NCI-H69 (cell line): ENCODE data around the gene C14orf93.

ENCODE experiments used
- DNase-seq: peaks from one replicate; lab custom pipeline; 2025; lab: John Stamatoyannopoulos, UW

The C14orf93 gene

DNA sequence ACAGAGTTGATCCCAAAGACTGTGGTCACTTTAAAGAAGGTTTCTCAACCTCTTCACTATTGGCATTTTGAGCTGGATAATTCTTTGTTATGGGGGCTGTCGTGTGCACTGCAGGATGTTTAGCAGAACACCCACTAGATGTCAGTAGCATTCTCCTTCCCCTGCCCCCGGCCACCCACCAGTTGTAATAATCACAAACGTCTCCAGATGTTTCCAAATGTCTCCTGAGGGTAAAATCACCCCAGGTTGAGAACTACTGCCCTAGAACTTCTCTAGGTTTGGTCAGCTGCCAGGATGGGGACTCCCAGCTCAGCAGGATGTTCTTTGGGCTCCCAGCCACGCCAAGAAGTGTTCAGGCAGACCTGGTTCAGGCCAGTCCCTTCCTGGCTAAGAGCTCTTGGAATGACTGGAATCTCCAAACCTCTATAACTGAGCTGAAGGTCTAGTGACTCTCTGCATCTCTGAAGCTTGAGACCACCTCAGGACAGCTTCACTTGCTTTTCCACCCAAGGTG, 15.1 kb downstream of the C14orf93 start:
- peak; percentile 83 for DNase-seq

DNA sequence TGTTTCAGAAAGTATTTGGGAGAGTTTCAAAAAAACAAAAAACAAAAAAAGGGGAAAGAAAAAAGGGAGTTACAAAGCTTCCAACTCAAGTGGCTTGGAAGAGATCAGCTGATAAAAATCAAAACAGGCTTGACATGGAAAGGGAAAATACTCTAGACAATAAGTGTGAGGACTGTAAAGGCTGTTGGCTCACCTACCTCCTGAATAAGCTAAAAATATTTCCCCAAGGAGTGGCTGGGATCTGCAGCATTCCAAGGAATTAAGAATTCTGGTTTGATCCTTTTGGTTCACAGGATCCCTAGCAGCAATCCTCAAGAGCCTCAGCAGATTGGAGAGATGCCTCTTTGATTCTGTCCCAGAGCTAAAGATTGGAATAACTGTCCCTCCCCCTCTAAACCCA, 16.4 kb downstream of the C14orf93 start:
- no peak for DNase-seq

DNA sequence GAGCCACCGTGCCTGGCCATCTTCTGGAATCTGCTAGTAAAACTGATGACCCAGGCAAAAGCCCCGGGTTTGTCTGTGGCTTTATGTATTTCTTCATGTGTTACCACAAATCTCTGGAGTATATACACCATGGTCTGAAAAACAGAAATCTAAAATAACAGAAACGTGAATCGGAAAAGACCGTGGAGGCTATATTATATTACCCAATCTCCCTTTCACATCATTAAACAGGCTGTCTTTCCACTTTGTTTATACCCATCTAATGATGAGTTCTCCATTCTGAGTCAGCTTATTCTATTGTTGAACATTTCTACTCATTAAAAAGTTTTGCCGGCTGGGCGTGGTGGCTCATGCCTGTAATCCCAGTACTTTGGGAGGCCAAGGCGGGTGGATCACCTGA, 18.1 kb downstream of the C14orf93 start:
- DNase-seq: no peak

DNA sequence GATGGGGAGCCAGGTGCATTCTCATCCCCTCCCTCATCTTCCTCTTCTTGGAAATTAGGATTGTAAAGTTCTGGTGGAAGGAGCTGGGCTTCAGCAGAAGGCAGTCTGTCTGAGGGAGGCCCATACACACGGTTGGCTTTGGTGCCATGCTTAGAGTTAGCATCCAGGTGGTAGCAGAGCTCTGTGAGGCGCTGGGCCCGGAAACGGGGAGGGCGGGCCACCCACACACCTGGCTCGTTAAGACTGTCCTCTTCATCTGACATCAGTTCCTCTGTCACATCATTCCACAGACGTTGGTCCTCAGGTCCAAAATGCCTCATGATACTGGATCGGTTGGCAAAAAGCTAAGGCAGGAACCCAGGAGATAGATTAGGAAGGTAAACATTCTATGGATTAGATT, 22.7 kb downstream of the C14orf93 start:
- no peak for DNase-seq

DNA sequence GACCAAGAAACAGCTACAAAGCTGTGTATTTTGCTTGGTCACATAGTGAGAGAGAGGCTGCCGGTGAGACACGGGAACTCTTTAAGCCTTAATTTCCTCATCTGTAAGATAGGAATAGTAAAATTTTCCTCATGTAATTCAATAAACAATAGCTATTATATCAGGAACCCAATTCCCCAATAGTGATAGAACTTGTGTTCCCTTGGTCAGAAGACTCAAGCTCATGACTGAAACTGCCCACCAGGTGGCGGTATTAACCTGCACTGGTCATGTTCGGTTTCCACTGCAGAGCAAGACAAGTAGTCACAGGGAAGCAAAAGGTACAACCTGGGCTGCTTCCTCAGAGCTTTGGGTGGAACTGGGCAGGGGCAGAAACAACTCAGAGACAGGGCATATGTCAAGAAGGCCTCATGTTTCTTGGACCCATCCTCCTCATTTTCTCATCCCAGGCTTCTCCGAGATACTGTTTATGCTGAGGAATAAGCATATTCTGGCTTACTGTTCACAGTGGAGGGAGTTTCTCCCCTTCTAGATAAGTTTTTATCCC, 23.4 kb downstream of the C14orf93 start:
- DNase-seq: peak; percentile 88

DNA sequence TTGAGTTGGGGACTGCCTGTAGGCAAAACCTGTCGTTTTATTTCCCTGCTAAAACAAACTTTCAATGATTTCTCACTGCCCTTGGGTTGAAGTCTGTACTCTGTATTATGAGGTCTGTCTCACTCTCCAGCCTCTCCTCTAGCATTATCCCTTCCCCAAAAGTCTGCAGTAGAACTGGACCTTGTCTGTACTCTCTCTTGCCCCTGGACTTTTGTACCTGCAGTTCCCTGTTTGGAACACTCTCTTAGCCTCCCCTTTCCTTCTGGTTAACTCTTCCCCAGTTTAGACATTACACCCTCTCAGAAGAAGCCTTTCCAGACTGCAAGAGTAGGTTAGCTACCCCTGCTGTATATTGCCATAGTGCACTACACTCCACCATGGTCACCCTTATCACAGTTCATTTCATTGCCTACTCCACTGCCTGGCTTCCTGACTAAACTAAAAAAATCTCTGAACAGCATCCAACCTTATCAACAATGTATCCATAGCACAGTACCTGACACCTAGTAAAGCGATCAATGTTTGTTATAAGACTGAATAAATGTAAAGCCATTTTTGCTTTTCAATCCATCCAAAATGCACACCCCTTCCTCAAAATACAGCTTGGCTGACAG, 23.9 kb downstream of the C14orf93 start:
- no peak for DNase-seq

DNA sequence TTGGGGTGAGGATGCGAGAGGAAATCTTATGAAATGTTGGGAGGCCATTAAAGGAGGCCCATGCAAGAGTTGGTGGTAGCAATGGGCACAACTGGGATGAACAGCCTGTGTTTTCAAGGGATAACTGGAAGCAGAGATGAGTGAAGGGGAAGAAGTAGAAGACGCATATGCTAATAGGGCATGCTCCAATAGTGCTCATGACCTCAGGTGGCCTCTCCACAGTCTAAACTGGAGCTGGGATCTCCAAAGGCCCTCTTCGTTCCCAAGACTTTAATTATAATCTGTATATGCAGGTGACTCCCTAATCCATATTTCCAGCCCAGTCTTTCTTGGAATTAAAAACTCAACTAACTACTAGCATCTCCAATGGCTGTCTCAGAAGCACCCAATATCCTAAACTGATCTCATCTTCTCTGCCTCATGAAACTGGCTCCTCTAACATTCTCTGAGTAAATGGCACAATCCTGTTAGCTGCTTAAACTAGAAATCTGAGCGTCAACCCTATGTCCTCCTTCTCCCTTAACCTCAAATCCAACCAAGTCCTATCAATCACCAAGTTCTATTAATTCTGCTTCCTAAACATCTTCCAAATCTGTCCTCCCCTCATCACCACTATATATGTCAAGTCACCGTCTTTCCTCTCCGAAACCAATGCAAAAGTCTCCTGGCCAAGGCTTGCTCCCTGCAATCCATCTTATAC, 24.8 kb downstream of the C14orf93 start:
- no peak for DNase-seq

DNA sequence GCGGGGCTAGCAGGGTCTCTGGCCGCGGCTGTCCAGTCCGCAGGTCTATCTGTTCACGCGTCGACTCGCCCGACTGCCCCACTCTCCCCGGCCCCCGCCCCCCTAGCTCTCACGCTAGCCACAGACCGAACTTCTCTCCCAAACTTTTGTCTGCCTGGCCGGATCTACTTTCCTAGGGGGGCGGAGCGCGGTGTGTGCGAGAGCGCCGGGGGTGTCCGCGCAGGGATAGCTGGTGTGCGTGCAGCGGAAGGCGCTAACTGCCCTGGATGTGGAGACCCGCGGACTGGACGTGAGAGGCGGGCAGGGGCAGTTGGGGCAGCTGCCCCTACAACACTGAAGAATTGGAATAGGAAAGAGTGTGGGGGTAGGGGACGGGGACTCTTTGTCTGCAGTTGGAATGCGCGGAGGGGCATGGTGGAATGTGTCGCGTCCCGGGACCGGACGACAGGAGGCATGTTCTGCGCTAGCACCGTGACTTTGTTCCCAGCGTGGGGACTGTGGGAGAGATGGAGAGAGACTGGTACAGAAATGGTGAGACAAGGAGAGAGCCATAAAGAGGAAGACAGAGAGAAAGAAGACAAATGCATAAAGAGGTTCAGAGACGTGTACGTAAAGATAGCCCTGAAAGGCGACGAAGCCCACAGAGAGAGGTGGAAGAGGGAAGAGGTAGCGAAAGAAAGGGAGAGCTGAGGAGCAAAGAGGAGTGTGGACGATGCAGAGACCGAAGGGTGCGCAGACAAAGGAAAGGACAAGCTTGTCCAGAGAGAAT, 27.3 kb downstream of the C14orf93 start, which contains the start of gene AJUBA:
TSS of gene AJUBA (minus strand) at position 75 of the 769 bp plus-strand sequence. CDS start 285 bp downstream, outside the sequence.
- peak; percentile 82 for DNase-seq

DNA sequence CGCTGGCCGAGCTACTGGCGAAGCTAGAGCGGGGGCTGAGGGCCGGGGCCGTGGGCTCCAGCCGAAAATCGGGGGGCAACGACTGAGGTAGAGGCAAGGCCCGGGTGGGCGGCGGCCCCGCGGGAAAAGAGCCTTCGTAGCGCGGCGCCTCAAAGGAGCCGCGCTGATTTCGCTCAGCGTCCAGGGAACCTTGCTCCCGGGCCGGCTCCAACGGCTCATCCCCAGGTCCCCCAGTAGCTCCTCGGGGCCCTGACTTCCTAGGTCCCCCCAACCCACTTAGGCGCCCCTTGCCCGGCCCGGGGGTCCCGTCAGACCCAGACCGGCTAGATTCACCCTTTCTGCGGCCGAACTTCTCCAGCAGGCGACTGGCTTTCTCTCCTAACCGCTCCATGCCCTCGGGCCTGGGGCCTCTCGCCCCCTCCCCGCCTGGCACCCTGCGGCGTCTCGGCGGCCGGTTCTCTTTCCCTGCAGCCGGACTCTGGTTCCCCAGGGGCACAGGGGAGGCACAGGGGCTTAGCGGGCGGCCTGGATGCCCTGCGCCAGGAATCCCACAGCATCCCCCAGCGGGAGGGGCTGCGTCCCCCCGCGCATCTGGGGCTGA, 28.0 kb downstream of the C14orf93 start:
- DNase-seq: peak; percentile 53

DNA sequence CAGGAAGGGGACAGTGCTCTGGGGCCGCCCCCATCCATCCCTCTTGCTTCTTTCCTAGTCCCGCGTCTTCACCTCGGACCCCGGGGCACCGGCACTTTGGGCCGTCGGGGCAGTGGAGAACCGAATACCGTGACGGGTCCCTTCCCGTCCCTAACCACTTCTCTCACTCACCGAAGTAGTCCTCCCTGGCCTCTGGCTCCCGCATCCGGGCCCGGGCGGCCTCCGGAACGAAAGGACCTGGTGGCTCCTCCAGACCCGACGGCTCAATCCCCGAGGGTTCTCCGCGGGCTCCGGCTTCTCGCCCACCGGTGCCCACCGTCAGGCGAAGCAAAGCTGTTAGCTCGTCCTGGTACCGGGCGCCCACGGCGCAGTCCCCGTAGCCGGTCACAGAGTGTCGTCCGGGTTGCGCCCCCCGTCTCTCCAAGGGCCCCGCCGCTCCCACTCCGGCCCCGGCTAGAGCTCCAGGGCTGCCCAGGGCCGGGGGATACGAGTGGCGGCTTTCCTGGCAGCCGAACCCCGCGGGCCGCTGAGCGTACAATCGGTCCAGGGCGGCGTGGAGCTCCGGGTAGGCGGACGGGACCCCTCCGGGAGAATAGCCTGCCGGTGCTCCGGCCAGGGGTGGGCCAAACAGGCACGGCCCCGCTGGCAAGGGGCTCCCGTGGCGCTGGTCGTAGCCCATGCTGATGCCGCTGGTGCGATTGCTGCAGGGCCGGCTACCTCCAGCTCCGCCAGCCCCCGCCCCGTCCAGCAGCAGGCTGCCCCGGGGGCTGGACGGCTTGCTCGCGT, 28.7 kb downstream of the C14orf93 start:
- peak; percentile 50 for DNase-seq

DNA sequence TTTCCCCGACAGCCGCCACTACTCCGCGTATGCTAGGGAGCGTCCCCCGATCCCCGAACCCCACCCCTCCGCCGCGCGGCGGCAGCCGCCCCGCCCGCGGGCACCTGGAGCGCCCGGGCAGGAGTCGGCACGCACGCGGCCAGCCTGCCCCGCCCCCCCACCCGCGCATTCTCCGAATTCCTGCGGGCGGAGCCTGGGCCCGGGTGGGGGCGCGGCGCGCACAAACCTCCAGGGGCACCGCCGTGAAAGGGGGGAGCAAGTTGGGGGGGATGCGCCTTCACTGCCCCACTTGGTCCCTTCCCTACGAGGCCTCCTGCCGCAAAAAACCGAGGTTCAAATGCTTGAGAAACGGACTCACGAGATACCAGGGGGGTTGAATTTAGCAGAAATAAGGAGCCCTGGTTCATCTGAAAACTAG, 29.3 kb downstream of the C14orf93 start:
- peak; percentile 52 for DNase-seq

DNA sequence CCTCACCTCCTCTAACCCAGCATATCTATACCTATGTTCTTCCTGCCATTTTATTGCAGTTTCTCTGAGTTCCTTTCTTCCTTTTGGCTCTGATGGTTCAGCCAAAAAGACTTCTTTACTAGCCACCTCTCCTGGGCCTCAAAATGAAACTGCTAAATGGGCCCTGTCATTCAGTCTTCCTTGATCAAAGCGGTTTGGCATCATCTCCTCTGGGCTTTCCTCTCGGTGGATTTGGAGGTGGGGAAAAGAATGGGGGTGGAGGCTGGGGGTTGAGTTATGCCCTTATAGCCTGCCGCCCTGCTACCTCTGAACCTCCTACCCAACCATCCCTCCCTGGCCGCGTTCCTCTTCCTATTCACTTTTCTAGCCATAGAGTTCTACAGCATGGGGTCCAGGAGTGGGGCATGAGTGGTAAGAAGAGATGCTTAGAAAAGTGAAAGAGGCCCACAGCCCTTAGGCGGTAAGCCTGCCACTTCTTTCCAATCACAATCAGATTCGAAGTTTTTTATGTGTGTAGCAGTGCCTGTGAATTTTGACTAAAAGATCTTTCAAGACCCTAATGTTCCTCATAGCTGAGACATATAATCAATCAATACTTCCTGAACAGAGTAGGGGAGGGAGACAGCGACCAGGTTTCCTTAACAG, 30.1 kb downstream of the C14orf93 start:
- no peak for DNase-seq

DNA sequence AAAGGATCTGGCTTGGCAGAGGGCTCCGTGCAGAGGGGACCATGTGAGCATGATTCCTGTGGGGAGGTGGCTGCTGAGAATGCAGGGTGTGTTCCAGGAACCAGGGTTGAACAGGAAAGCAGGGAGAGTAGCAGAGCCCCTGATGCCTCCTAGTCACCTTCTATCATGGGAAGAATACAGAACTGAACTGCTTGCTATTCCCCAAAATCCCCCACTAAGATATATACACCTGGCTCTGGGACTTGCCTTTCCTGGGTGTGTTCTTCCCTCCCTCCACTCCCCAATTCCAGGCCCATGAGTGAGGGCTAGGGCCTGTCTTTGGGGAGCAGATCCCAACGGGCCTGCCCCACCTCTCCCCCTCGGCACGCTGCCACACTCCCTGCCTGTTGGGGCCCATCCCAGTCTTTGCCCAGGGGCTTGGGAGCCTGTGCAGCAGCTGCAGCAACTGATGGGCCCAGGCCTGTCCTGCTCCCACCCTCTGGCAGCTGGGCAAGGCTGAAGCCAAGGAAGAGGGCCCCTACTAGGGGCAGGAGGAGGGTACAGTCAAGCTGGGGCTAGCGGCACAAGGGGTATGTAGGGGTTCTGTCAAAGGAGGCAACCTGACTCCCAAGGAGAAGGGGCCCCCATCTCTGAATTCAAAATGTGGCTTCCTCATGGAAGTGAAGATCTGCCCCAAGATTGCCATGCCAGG, 30.8 kb downstream of the C14orf93 start:
- DNase-seq: no peak

DNA sequence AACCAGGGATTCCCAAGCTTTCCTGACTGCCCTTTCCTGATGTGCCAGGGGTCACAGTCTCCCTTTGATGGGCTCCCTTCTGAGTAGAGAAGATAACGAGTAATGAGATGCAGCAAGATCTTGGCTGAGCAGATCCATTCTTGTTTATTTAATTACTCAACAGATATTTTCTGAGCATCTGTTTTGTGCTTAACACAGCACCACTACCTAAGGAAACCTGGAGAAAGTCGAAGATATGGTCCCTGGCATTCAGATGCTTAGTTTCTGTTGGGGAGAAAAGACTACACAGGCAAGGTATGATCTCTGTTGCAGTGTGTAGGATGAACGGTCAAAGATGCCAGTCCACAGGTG, 31.5 kb downstream of the C14orf93 start:
- no peak for DNase-seq

DNA sequence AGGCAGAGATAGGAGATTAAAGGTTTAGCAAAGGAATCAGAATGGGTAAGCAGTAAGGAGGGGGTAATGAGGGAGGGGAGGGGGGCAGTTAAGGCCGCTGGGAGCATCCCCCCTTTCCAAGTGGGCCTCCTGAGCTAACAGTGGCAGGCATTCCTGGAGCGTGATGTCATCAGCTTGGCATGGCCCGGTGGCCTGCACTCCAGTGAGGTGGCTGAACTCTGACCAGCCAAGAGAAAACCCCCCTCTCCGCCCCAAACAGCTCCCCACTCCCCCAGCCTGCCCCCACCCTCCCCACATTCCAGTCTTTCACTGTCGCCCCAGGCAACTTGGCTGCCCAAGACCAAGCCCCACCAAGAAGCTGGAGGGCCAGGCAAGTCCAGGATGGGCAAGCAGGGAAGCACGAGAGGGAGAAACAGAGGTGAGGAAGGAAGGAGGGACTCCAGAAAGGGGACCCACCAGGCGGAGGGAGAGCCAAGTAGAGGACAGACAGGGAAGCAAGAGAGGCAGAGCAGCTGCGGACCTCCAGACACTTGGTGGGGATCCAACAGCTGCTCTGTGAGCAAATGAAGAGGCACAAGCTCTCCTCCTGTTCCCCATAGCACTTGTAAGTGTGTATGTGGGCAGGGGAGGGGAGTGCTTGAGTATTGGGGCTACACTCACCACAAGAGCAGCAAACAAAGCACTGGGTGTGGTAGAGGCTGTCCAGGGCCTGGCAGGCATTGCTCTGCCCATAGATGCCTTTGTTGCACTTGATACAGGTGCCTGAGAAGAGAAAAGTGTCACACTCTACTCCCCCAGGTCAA, 32.1 kb downstream of the C14orf93 start:
- no peak for DNase-seq

DNA sequence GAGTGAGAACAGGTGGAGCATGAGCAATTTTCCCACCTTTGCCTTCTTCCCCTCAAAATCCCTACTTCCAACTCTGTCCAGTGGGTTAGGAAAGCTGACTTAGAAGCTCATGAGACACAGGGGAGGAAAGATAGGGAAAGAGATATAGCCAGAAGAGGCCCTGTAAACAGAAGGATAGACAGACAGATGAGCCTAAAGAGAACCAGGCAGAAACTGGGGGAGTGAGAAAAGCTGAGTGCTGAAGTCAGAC, 32.6 kb downstream of the C14orf93 start:
- DNase-seq: peak; percentile 35

DNA sequence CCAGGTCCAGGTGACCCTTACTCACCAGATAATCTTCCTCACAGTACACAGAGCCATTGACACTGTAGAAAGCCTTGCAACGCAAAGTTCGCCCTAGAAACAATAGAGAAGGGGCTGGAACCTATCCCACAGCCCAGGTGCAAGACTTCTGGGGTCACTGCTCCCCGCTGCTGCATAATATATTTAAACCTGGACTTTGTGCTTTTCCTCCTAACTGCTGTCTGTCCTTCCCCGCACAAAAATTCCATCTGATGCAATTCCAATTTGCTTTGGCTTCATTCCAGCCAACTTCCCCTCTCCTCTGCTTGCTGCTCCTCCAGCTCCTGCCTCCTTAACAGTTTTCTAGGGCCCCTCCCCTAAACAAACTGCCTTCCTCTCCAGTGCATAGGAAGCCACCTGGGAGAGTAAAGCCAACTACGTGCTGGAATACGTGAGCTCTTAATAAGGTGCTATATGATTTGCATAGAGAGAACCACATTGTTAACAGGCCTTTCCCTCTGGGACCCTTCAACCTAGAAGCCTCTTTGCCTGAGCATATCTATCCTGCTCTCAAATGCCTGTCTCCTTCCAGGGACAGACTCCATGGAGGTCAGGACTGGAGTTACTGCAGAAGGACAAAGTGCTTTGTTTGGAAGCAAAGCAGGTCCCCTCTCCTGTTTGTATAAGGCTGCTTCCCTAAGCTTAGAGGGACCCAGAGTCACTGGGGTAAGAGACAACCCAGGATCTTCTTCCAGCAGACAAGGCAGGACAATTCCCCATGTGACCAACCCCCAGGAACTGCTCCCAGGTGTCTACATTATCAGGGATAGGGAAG, 33.1 kb downstream of the C14orf93 start:
- peak; percentile 87 for DNase-seq

DNA sequence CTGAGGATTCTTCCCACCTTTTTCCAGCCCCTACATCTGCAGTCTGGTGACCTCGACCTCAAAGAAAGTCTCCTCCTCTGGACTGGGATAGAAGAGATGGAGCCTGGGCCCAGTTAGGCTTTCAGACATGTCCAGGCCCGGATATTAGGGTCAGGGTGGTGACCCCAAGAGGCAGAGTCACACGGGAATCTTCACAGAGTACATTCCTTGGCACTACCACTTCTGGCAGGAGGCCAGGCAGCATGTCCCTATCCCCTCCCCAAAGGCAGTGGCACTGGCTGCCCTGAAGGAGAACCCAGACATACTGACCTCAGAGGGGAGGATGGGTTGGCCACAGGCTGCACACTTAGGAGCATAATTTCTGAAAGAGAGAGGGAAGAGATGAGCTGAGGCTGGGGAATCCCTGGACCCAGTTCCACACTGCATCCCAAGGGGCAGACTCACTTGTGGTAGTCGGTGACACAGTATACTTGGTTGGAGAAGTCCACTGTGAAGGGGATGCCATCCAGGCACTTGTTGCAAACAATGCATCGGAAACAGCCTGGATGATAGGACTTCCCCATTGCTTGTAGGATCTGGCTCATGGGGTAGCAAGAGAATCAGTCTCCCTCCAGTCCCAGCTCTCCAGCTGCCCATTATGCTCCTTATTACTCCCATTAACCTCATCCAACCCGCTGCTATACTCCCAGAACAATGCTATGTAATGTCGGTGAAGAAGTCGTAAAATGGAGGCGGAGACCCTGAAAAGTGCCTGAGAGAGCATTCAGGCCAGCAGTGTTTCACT, 35.2 kb downstream of the C14orf93 start:
- DNase-seq: peak; percentile 12
